ENCODE data around the gene POLR2E.

Gene POLR2E

GRCh38 chr19:1111641-1112267, 16.6 kb upstream of the POLR2E start:
- DNase-seq (ENCODE audit: low spot score) = no peak
- no peak for FAIRE-seq

- FAIRE-seq (no peak), DNase-seq (ENCODE audit: low spot score) (peak; percentile 9)
These were observed 15.8 kb upstream of the POLR2E start for GRCh38 chr19:1110809-1111640.

- DNase-seq (ENCODE audit: low spot score) (no peak), FAIRE-seq (no peak)
These were observed 14.8 kb upstream of the POLR2E start for GRCh38 chr19:1109697-1110671.

DNA sequence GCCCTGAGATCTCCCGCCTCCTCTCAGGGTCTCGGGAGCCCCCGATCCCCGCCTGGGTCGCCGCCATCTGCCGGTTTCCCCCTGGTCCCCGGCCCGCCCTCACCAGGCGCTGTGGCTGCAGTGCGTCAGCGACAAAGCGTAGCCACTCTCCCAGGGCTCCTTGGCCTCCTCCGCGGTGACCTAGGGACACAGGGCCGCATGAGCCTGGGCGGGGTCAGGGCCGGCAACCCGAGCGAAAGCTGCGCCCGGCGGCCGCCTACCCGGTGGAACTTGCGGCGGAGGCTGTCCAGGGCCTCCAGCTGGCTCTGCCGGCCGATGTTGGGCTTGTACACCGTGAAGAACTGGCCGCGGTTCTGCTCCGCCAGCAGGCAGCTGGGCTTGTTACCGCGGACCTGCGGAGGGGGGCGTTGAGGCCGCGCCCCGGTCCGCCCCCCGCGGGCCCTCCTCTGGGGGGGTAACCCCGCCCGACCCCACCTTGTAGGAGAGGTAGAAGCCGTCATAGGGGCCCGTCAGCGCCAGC, 13.9 kb upstream of the POLR2E start:
- FAIRE-seq (no peak), DNase-seq (ENCODE audit: low spot score) (no peak)

DNA sequence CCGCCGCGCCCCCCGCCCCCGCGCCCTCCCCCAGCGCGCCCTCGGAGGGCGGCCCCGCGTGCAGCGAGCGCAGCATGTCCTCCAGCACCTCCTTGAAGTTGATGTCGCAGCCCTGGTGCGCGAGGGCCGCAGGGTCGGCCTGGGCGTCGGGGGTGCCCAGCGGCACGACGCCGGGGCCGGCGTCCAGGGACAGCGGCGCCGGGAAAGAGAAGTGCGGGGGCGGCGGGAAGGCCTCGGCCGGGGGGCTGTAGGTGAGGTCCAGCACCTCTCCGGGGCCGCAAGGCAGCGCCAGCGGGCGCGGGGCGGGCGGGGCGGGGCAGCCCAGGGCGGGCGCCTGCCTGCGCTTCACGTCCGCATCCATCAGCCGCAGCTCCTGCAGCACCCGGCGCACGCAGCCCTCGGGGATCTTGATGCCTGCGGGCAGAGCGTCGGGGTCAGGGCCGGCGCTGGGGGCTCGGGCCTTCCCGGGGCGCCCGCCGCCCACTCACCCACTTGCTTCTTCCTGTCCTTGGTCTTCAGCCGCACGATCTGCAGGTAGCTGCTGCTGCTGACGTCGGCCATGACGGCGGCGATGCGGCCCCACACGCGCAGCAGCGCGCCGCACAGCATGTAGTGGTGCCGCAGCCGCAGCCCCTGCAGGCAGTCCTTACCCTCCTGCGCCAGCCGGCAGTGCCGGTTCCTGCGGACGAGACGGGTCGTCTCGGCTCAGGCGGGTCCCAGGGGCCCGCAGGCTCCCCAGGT, 13.3 kb upstream of the POLR2E start:
- FAIRE-seq = no peak
- no peak for DNase-seq (ENCODE audit: low spot score)

DNA sequence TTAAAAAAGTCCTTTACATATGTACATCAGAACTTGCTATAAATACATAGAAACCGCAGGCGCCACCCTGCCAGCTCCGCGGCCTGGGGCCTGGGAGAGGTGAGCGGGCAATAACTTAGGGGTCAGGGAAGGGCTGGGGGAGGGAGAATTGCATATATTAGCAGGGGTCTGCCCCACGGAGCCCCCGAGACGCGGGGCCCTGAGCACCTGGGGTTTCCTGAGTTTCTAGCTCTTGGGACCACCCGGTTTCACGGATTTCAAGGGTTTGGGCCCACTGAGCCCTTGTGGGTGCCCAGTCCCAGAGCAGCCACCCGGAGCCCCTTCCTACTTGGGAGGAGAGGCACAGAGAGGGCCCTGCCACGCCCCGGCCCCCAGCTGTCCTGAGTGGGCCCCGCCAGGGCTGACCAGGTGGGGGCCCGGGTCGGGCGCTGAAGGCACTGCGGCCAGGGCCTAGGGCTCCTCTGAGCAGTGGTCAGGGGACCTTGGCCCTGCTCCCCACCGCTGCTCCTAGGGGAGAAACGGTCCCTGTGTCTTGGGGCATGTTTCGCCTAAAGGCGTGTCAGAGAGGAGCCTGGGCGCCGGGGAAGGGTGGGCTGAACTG, 12.6 kb upstream of the POLR2E start:
- FAIRE-seq (no peak), DNase-seq (ENCODE audit: low spot score) (no peak)

DNA sequence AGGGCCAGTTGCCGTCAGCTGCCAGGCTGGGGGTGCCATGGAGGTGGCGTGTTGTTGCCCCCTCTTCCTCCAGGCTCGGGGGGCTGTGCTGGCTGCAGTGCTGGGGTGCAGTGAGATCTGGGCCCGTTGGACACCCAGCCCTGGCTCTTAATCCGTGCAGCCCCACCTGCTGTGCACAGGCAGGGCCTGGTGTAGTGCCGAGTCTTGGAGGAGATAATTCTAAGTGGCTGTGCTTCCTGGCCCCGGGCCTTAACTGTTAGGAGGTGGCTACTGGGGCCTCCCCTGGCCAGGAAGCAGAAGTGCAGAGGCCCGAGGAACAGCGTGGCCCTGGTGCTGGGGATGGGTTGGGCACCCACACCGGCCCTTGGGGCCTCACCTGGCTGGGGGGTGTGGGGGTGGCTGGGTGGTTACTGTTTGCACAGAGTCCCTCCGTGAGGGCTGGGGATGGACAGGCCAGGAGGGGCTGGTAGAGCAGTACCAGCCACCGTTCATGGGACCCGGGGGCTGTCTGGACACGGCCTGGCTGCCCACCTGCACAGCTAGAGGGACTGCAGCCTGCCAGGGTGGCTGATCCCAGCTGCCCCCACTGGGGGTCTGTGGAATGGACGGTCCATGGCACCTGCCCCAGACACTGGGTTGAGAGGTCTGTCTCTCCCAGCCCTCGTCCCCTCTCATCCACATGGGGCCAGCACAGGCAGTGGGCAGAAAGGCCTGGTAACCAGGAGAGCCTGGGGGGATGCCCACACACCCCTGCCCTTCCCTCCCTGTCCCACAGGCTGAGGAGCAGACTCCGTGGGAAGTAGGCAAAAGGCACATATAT, 11.9 kb upstream of the POLR2E start:
- DNase-seq (ENCODE audit: low spot score) = peak; percentile 53
- FAIRE-seq = no peak

- FAIRE-seq = no peak
- DNase-seq (ENCODE audit: low spot score) = no peak
These were observed 11.0 kb upstream of the POLR2E start for GRCh38 chr19:1105873-1106840.

DNA sequence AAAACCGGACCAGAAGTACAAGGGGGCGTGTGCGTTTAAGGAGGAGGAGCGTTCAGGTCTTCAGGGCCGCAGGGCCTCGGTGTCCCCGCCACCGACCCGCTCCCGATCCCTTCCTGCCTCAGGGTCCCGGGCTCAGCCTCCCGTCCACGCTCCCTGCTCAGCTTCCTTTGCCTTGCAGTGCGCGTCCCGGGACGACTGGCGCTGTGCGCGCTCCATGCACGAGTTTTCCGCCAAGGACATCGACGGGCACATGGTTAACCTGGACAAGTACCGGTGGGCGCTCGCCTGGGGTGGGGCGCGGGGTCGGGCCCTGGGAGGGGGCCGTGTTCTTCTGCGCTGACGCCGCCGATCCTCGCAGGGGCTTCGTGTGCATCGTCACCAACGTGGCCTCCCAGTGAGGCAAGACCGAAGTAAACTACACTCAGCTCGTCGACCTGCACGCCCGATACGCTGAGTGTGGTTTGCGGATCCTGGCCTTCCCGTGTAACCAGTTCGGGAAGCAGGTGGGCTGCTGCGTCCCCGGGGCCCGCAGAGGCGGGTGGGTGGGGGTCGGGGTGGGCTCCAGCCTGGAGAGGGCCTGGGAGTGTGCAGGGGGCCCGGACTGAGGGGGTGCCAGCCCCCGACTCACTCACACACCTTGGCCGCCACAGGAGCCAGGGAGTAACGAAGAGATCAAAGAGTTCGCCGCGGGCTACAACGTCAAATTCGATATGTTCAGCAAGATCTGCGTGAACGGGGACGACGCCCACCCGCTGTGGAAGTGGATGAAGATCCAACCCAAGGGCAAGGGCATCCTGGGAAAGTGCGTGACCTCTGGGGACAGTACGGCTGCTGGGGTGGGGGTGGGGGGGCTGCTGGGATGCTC, 10.1 kb upstream of the POLR2E start:
- no peak for FAIRE-seq
- DNase-seq (ENCODE audit: low spot score) = peak; percentile 23

GRCh38 chr19:1104311-1105007, 9.3 kb upstream of the POLR2E start:
- FAIRE-seq (no peak), DNase-seq (ENCODE audit: low spot score) (peak; percentile 57)

- peak; percentile 97 for DNase-seq (ENCODE audit: low spot score)
- peak; percentile 84 for FAIRE-seq
These were observed 8.6 kb upstream of the POLR2E start, which contains the start of gene GPX4 for GRCh38 chr19:1103708-1104310. TSS of gene GPX4 (plus strand) at chr19:1103994. CDS start at chr19:1104044, 50 bp downstream.

DNA sequence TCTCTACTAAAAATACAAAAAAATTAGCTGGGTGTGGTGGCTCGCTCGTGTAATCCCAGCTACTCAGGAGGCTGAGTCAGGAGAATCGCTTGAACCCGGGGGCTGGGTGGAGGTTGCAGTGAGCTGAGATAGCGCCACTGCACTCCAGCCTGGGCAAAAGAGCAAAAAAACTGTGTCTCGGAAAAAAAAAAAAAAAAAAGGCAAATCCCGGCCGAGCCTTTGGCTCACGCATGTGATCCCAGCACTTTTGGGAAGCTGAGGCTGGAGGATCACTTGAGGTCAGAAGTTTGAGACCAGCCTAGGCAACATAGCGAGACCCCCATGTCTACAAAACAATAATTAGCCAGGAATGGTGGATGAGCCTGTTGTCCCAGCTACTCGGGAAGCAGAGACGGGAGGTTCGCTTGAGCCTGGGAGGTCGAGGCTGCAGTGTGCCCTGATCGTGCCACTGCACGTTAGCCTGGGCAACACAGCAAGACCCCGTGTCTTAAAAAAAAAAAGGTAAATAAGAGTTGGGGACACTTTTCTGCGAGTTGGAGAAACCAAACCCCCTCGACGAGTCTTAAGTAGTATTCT, 8.0 kb upstream of the POLR2E start:
- peak; percentile 36 for DNase-seq (ENCODE audit: low spot score)
- FAIRE-seq = no peak

DNA sequence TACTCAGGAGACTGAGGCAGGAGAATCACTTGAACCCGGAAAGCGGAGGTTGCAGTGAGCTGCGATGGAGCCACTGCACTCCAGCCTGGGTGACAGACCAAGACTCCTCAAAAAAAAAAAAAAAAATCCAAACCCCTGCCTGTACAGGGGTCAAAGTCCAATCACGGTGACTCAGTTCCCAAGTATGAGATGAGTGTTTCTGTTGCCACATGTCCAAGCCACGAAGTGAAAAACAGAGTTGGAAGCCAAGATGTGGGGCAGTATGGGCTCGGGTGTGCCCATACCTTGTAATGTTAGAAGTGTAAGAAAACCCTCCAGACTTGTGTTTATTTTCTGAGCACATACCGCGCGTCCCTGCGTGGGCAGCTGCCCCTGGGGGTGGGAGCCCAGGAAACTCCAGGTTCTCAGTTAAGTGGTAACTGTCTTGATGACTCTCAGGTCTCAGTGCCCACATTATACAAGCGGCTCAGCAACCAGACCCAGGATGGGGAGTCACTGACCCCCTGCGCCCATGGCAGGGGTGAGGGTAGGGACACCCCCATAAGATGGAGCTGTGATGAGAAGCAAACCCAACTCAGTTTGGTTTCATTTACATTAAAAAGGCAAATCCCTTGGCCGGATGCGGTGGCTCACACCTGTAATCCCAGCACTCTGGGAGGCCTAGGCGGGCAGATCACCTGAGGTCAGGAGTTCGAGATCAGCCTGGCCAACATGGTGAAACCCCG, 7.4 kb upstream of the POLR2E start:
- DNase-seq (ENCODE audit: low spot score) (peak; percentile 100), FAIRE-seq (peak; percentile 98)

- DNase-seq (ENCODE audit: low spot score) = no peak
- no peak for FAIRE-seq
These were observed 6.1 kb upstream of the POLR2E start for GRCh38 chr19:1101337-1101698.

All from RCC 7860 (cell line).